GM13977 (cell line): ENCODE results near the gene ABI3.
A peak's percentile ranks its signal among the peaks of the same experiment; 100 is the strongest.
"Not testable (repeated sequence)": the region's sequence is repeated elsewhere in the genome, so short reads cannot be mapped to it uniquely, and the experiment has no call there.

ENCODE experiments used
- DNase-seq: peaks from one replicate; pipeline ENCODE4 v3.0.0; 2012; ENCODE audit warnings: low spot score
- in situ Hi-C: fragments of 300-500 bp; cut with MboI; formaldehyde crosslinking; loops from one replicate; pipeline ENCODE4 v1.12.0; 2022; ENCODE audit warnings: low sequenced_read_pairs, low pct_unique_long_range_greater_than_20kb, mixed read lengths, inconsistent platforms; ENCODE audit not compliant: unreplicated experiment
- TF ChIP-seq, protein P1 (sequence below): IDR thresholded peaks from 2 replicates; pipeline ENCODE4 v1.5.1; 2012; ENCODE audit warnings: mild to moderate bottlenecking, control low read depth; ENCODE audit not compliant: insufficient read depth; ENCODE audit errors: extremely low read depth, missing control alignments

The ABI3 gene

DNA sequence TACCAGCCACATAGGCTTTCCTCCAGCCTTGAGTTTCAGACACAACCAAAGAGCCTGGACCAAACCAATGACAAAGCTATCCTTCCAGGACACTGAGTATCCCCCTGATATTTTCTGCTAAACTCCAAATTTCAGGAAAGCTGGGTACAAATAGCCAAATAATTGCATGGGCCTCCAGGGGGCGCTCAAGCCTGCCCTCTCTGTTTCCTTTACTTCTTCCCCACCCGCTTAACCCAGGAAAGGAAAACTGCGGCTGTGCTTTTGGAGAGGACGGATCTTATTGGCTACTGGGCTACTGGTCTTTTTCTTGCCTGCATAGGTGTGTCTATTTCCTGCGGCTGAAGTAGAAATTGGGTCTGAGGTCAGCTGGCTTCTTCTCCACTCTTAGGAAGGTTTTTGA is 30.2 kb upstream of the ABI3 start:
- peak; percentile 58 for DNase-seq
- in situ Hi-C loops, result no loop called here
- TF ChIP-seq, protein P1, sequence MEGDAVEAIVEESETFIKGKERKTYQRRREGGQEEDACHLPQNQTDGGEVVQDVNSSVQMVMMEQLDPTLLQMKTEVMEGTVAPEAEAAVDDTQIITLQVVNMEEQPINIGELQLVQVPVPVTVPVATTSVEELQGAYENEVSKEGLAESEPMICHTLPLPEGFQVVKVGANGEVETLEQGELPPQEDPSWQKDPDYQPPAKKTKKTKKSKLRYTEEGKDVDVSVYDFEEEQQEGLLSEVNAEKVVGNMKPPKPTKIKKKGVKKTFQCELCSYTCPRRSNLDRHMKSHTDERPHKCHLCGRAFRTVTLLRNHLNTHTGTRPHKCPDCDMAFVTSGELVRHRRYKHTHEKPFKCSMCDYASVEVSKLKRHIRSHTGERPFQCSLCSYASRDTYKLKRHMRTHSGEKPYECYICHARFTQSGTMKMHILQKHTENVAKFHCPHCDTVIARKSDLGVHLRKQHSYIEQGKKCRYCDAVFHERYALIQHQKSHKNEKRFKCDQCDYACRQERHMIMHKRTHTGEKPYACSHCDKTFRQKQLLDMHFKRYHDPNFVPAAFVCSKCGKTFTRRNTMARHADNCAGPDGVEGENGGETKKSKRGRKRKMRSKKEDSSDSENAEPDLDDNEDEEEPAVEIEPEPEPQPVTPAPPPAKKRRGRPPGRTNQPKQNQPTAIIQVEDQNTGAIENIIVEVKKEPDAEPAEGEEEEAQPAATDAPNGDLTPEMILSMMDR, result peak; percentile 82

DNA sequence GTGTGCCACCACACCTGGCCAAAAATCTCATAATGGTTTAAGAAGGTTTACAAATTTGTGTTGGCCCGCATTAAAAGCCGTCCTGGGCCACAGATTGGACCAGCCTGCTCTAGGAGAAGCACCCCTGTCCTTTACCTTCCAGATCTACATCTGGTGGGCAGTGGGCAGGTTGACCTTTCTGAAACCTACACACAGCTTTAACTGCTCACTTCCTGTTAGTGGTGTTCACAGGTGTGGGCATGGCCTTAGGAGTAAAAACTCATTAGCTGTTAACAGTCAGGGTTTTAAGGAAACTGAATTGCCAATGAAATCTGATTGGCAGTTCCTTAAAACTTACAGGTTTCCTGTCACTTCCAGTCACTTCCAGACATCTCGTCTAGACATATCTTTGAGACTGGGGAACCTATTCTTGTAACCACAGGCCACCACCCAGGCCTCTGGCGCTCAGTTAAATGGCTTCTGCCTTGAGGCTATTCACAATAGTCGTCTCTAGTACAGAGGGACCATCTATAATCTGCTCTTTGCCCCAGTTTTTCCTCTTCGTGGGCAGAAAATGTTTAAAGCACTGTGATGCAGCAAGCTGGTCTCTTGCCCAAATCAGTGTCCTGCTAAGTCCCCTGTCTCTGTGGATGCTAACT is 29.4 kb upstream of the ABI3 start:
- no peak for DNase-seq
- TF ChIP-seq, protein P1, result no peak
- in situ Hi-C loops, result no loop called here

DNA sequence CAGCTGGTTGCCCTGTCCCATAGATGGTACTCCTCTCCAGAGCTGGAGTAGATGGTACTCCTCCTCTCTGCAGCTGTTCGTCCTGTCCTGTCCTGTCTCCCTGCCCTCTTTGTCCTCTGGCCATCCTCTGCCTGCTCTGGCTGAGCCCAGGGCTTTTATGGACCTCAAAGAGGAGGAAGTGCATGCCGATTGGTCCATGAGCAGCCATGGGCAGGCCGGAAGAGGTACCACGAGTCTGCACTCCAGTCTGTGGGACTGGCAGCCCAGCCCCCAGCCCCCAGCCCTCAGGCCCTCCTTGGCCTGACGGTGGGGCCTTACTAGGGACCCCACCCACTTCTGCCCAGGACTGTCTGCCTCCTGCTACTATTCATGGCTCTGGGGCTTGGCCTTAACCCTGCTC is 27.2 kb upstream of the ABI3 start:
- in situ Hi-C loops, result no loop called here
- no peak for DNase-seq
- TF ChIP-seq, protein P1, result no peak

DNA sequence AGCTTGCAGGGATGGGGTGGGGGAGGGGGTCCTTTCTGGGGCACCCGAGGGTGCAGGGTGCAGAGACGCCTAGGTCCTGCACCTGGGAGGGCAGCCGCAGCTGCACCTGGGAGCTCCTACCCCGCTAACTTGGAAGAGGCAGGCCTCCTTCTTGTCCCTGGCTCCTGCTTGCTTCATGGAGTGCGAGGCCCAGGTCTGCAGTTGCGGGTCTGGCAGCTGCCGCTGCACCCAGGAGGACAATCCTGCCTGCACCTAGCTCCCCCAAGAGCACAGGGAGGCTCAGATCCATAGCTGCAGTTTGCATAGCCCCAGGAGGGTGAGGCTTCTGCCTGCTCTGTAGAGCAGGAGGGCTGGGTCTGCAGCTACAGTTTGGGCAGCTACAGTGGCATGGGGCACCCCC is 26.7 kb upstream of the ABI3 start:
- in situ Hi-C loops, result no loop called here
- TF ChIP-seq, protein P1, result no peak
- no peak for DNase-seq

DNA sequence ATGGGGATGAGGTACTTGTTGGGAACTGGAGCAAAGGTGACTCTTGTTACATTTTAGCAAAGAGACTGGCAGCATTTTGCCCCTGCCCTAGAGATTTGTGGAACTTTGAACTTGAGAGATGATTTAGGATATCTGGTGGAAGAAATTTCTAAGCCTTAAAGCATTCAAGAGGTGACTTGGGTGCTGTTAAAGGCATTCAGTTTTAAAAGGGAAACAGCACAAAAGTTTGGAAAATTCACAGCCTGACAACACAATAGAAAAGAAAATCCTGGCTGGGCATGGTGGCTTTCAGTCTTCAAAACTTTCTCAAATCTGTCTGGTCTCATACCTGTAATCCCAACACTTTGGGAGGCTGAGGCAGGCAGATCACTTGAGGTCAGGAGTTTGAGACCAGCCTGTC is 26.0 kb upstream of the ABI3 start:
- DNase-seq, in situ Hi-C loops: not testable (repeated sequence)

DNA sequence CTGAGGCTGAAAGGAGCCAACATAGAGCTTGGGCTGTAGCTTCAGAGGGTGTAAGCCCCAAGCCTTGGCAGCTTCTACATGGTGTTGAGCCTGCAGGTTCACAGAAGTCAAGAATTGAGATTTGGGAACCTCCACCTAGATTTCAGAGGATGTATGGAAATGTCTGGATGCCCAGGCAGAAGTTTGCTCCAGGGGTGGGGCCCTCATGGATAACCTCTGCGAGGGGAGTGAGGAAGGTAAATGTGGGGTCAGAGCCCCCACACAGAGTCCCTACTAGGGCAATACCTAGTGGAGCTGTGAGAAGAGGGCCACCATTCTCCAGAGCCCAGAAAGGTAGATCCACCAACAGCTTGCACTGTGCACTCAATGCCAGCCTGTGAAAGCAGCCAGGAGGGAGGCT is 25.1 kb upstream of the ABI3 start:
- DNase-seq, result not testable (repeated sequence)

DNA sequence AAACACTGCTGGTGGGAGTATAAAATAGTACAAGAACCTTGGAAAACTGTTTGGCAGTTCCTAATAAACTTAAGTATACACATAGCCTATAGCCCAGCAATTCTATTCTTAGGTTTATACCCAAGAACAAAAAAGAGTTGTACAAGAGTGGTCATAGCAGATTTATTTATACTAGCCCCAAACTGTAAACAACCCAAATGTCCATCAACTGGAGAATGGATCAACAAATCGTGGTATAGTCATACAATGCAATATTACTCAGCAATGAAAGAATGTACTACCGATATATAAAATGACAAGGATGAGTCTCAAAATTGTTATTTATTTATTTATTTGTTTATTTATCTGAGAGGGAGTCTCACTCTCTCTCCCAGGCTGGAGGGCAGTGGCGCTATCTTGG is 23.2 kb upstream of the ABI3 start:
- DNase-seq, result no peak
- TF ChIP-seq, protein P1, result no peak
- in situ Hi-C loops, result loop anchor here (5.0 kb wide), 1 partner anchor 35 kb away; no protein-coding TSS in a partner anchor

More for the DNA sequence above, 25.1 kb upstream of the ABI3 start:
- in situ Hi-C loops, result loop anchor here (5.0 kb wide), 1 partner anchor 37 kb away; no protein-coding TSS in a partner anchor

DNA sequence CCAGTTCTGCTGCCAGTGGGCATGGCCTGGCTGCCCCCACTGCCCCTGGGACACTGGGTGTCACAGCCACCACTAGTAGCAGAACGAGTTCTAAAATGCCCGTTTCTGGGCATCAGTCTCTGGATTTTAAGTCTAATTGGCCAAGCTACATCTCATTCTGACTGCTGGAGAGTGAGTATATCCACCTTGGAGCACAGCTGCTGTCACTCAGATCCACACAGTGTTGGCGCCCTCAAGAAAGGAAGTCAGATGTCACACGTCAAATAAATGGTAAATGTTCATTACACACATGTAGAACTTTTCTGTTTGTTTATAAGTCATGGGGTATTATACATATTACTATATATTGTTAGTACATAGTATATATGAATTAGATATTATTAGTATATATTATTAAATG is 19.6 kb upstream of the ABI3 start:
- DNase-seq, result no peak
- in situ Hi-C loops, result no loop called here
- TF ChIP-seq, protein P1, result no peak
